CD14-positive monocyte (primary cell): ENCODE measurements around the gene SMARCAL1. TPM values are rescaled to one million over a fixed set of nuclear protein-coding genes. Genes with fewer than 3 reads are reported as not detected.

ENCODE experiments used
- DNase-seq, 3 donors: peaks; one replicate each; pipeline ENCODE4 v3.0.0-alpha.2; 2011 to 2022
- H2AFZ ChIP-seq: 2 replicates; pipeline ENCODE4 v1.6.0; 2012; ENCODE audit warnings: mild to moderate bottlenecking, low read depth, low read length, inconsistent platforms; ENCODE audit not compliant: insufficient read depth, poor library complexity, severe bottlenecking
- H3K27ac ChIP-seq, 2 donors: 1 replicate in 1 of 2; 2 replicates in 1 of 2; pipeline ENCODE4 v1.5.1; 2012 to 2013; ENCODE audit warnings: low read length in 2 of 2, control low read depth in 1 of 2, inconsistent platforms in 1 of 2, low read depth in 1 of 2, mild to moderate bottlenecking in 1 of 2
- H3K27me3 ChIP-seq, 2 donors: one replicate each; pipeline versions ENCODE4 v1.6.0 to v1.6.1; 2011 to 2013; ENCODE audit warnings: low read length in 2 of 2; ENCODE audit not compliant: control insufficient read depth in 2 of 2, insufficient read depth in 2 of 2
- H3K36me3 ChIP-seq, 2 donors: replicated peaks in 1 of 2; 1 replicate in 1 of 2; 2 replicates in 1 of 2; pipeline versions ENCODE4 v1.5.1 to v1.6.1; 2012 to 2013; ENCODE audit warnings: low read length in 2 of 2, control low read depth in 1 of 2, inconsistent platforms in 1 of 2, mild to moderate bottlenecking in 1 of 2; ENCODE audit not compliant: insufficient read depth in 2 of 2, control insufficient read depth in 1 of 2
- H3K4me1 ChIP-seq, 2 donors: 1 replicate in 1 of 2; 2 replicates in 1 of 2; pipeline versions ENCODE4 v1.5.1 to v1.6.1; 2012 to 2013; ENCODE audit warnings: low read length in 2 of 2, control low read depth in 1 of 2, inconsistent platforms in 1 of 2, mild to moderate bottlenecking in 1 of 2, moderate library complexity in 1 of 2; ENCODE audit not compliant: insufficient read depth in 2 of 2, control insufficient read depth in 1 of 2
- H3K4me2 ChIP-seq: replicated peaks from 2 replicates; pipeline ENCODE3; 2012; ENCODE audit warnings: low read length, moderate library complexity, mild to moderate bottlenecking; ENCODE audit not compliant: poor library complexity, severe bottlenecking; ENCODE audit errors: extremely low read depth
- H3K4me3 ChIP-seq, 3 experiments: fragments of 200-600 bp in 1 of 3; sonication (generic) in 1 of 3; replicated peaks in 1 of 3; 1 replicate in 2 of 3; 2 replicates in 1 of 3; pipeline ENCODE4 v1.5.1; 2011 to 2013; ENCODE audit warnings: low read length in 3 of 3, mild to moderate bottlenecking in 3 of 3, control low read depth in 2 of 3, low read depth in 2 of 3, inconsistent platforms in 1 of 3, moderate library complexity in 1 of 3
- H3K79me2 ChIP-seq: 2 replicates; pipeline ENCODE4 v1.6.0; 2012; ENCODE audit warnings: mild to moderate bottlenecking, control low read depth, inconsistent platforms, low read length, moderate library complexity; ENCODE audit not compliant: insufficient read depth
- H3K9ac ChIP-seq: 2 replicates; pipeline ENCODE4 v1.6.0; 2017; ENCODE audit warnings: low read length, mild to moderate bottlenecking; ENCODE audit not compliant: insufficient read depth, poor library complexity, severe bottlenecking
- H3K9me3 ChIP-seq, 2 donors: replicated peaks in 1 of 2; 1 replicate in 1 of 2; 2 replicates in 1 of 2; pipeline versions ENCODE4 v1.5.1 to v1.6.1; 2012 to 2013; ENCODE audit warnings: low read length in 2 of 2, control low read depth in 1 of 2; ENCODE audit not compliant: control insufficient read depth in 1 of 2, insufficient read depth in 1 of 2
- H4K20me1 ChIP-seq: 2 replicates; pipeline ENCODE4 v1.6.0; 2012; ENCODE audit warnings: mild to moderate bottlenecking, low read length, control low read depth, moderate library complexity; ENCODE audit not compliant: insufficient read depth
- H3K27ac Mint-ChIP-seq, 7 donors: one replicate each; pipeline ENCODE4 v1.8.0; 2020; ENCODE audit warnings: mild to moderate bottlenecking in 7 of 7, mixed read lengths in 7 of 7, moderate library complexity in 6 of 7, inconsistent platforms in 2 of 7
- H3K27me3 Mint-ChIP-seq, 3 donors: one replicate each; pipeline ENCODE4 v1.8.0; 2021 to 2022; ENCODE audit warnings: low read depth in 3 of 3, mild to moderate bottlenecking in 3 of 3, mixed read lengths in 3 of 3, moderate library complexity in 3 of 3, inconsistent platforms in 1 of 3
- H3K36me3 Mint-ChIP-seq, 2 donors: one replicate each; pipeline ENCODE4 v1.8.0; 2020; ENCODE audit warnings: mixed read lengths in 2 of 2, inconsistent platforms in 1 of 2, mild to moderate bottlenecking in 1 of 2
- H3K4me1 Mint-ChIP-seq: one replicate; pipeline ENCODE4 v1.8.0; 2020; ENCODE audit warnings: mild to moderate bottlenecking, mixed read lengths
- H3K4me3 Mint-ChIP-seq, 2 donors: one replicate each; pipeline ENCODE4 v1.8.0; 2020; ENCODE audit warnings: mild to moderate bottlenecking in 2 of 2, mixed read lengths in 2 of 2, moderate library complexity in 1 of 2
- H3K9me3 Mint-ChIP-seq, 7 donors: one replicate each; pipeline ENCODE4 v1.8.0; 2020 to 2022; ENCODE audit warnings: mixed read lengths in 7 of 7, mild to moderate bottlenecking in 6 of 7, moderate library complexity in 6 of 7, inconsistent platforms in 2 of 7
- WGBS: methylation state at CpG from one replicate; pipeline ENCODE4 v1.1.5; 2013; ENCODE audit warnings: missing lambda C conversion rate; ENCODE audit not compliant: insufficient coverage; 5-methylcytosine and 5-hydroxymethylcytosine counted together
- intact Hi-C, 2 donors: fragments of 100-400 bp; cut with micrococcal nuclease; formaldehyde crosslinking; loops; one replicate each; pipeline versions ENCODE4 v1.15.0 to v1.15.1; 2023
- polyA plus RNA-seq, 3 donors: library from polyadenylated mRNA; depleted of rRNA in 1 of 3; unstranded in 2 of 3; stranded (reverse) in 1 of 3; fragments of 300-500 nt in 2 of 3; fragments of >200 nt in 1 of 3; fragmentation: Illumina TruSeq in 2 of 3; gene quantifications; 1 replicate in 2 of 3; 2 replicates in 1 of 3; pipeline ENCODE4 v1.2.3, GENCODE V29; 2012 to 2021
- TF ChIP-seq, protein P1 (sequence below): fragments of 200-600 bp; IDR thresholded peaks from one replicate; pipeline ENCODE4 v1.8.0; 2022; ENCODE audit warnings: antibody characterized with exemption, mild to moderate bottlenecking

SMARCAL1 gene
- polyA plus RNA-seq, 3 donors: 10.5 to 13.3 (median 11.5) TPM

DNA sequence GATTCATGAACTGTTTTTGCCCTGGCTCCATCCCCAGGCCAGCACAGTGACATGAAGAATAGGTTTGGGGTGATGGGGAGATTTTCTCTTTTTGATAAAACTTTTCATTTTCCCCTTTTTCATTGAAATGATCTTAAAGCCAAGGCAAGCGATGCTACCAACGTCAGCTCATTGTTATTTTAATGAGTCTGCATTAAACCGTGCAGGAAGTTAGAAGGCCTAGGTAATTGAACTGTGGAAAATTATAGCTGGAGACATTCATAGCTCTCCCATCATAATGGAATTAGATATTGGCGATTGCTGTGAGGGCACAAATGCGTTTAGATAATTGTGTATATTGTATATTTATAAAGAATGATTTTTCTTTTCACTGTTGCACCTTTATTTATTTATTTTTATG is 33.2 kb downstream of the SMARCAL1 start:
- WGBS: no CpG with 5 or more reads among the region's 5 CpGs
- H3K4me1 ChIP-seq: no peaks in the 10 kb centered on the region
- H3K79me2 ChIP-seq: no peaks in the 10 kb centered on the region
- Mint-ChIP-seq H3K4me1 (no peaks in the 10 kb centered on the region), H3K27ac (no peak overlapping the region), H3K36me3 (peaks cover 74 to 77% of the 10 kb centered on the region in 2 donors), H3K9me3 (peaks cover 2 to 16% (median 8%) of the 10 kb centered on the region in 7 donors), H3K4me3 (no peak overlapping the region), H3K27me3 (peaks cover 0 to under 1% (median 0%) of the 10 kb centered on the region in 3 donors)
- intact Hi-C loops: no loop called here
- TF ChIP-seq, protein P1, sequence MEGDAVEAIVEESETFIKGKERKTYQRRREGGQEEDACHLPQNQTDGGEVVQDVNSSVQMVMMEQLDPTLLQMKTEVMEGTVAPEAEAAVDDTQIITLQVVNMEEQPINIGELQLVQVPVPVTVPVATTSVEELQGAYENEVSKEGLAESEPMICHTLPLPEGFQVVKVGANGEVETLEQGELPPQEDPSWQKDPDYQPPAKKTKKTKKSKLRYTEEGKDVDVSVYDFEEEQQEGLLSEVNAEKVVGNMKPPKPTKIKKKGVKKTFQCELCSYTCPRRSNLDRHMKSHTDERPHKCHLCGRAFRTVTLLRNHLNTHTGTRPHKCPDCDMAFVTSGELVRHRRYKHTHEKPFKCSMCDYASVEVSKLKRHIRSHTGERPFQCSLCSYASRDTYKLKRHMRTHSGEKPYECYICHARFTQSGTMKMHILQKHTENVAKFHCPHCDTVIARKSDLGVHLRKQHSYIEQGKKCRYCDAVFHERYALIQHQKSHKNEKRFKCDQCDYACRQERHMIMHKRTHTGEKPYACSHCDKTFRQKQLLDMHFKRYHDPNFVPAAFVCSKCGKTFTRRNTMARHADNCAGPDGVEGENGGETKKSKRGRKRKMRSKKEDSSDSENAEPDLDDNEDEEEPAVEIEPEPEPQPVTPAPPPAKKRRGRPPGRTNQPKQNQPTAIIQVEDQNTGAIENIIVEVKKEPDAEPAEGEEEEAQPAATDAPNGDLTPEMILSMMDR: no peak
- H3K36me3 ChIP-seq: peaks cover 54 to 93% of the 10 kb centered on the region in 2 donors
- no peak overlapping the region for H3K4me2 ChIP-seq
- peaks cover 4 to 8% of the 10 kb centered on the region in 2 donors for H3K9me3 ChIP-seq
- no peak overlapping the region for H3K27ac ChIP-seq
- H4K20me1 ChIP-seq: no peaks in the 10 kb centered on the region
- H2AFZ ChIP-seq: no peak overlapping the region
- H3K4me3 ChIP-seq: no peak overlapping the region
- H3K27me3 ChIP-seq: no peaks in the 10 kb centered on the region
- H3K9ac ChIP-seq: no peak overlapping the region
- no peak for DNase-seq

DNA sequence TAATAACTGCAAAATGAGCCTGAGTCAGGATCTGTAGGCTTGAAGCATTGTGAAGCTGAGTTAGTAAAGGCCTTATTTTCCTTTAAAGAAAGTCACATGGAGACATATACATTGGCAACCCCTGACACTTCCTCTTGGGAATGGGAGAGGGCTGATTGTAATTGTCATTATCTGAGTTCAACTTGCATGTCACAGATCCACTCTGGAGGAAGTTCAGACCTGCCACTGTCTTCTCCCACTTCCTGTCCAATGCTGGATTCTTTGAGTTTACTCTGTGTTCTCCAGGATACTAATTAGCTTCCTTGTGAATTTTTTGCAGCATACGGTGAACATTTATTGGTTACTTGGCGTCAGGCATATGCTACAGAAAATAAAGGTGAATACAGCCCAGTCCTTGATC is 34.1 kb downstream of the SMARCAL1 start:
- Histone ChIP-seq H3K36me3 (peaks cover 57 to 95% of the 10 kb centered on the region in 2 donors), H3K4me2 (no peak overlapping the region), H3K4me1 (no peaks in the 10 kb centered on the region), H3K27ac (no peak overlapping the region), H3K27me3 (no peaks in the 10 kb centered on the region), H3K4me3 (no peak overlapping the region), H2AFZ (no peak overlapping the region), H3K9me3 (peaks cover 4 to 8% of the 10 kb centered on the region in 2 donors), H4K20me1 (no peaks in the 10 kb centered on the region), H3K9ac (no peak overlapping the region), H3K79me2 (no peaks in the 10 kb centered on the region)
- H3K27me3 Mint-ChIP-seq: peaks cover 0 to 3% (median 0%) of the 10 kb centered on the region in 3 donors
- H3K4me1 Mint-ChIP-seq: no peaks in the 10 kb centered on the region
- peaks cover 2 to 16% (median 8%) of the 10 kb centered on the region in 7 donors for H3K9me3 Mint-ChIP-seq
- WGBS: 100% methylated on average over 2 of the region's 2 CpGs
- intact Hi-C loops: no loop called here
- TF ChIP-seq, protein P1: no peak
- peaks cover 76 to 80% of the 10 kb centered on the region in 2 donors for H3K36me3 Mint-ChIP-seq
- no peak overlapping the region for H3K4me3 Mint-ChIP-seq
- H3K27ac Mint-ChIP-seq: no peak overlapping the region
- no peak for DNase-seq
